ENCODE results near the gene PPP1R15B.

The PPP1R15B gene

GRCh38 chr1:204411451-204412204 is at the start of gene PPP1R15B:
TSS of gene PPP1R15B (minus strand) at chr1:204411817. CDS start at chr1:204411411, 406 bp downstream.
- DNase-seq (ENCODE audit: low read depth), result peak; percentile 99

DNA sequence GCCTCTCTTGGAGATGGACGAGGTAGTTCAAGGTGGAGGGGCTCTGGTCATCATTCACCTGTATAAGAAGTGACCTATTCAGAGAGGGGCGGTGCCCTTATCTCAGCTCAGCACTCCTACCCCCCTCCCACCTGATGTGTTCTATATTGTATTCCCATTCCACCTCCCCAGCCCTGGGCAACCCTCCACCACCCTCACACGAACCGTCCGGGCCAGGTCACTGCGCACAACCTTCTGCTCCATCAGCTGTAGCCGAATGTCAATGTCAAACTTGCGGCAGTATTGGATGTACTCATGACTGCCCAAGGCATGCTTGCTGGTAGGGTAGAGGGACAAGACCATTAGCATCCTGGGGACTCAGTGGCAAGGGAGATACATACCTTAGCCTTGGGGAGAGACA is 48.7 kb upstream of the PPP1R15B start:
- DNase-seq (ENCODE audit: low read depth), result no peak

DNA sequence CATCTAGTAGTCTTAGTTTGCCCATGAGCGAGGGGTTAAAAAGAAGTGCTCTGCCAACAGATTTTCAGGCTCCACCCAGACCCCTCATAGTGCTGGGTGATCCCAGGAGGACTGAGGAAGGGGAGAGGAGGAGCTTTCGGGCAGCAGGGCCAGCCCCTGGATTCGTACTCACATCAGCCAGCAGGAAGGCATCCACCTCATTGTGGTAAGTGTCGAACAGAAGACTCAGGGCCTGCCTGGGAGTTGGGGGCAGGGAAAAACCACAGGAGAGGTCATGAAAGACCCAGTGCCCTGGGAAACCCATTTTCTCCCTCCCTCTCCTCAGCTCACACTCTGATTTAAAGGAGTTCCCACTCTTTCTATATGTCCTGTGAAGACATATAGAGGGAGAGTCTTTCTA is 48.1 kb upstream of the PPP1R15B start:
- no peak for DNase-seq (ENCODE audit: low read depth)

GRCh38 chr1:204457666-204458065 is 46.0 kb upstream of the PPP1R15B start:
- no peak for DNase-seq (ENCODE audit: low read depth)

DNA sequence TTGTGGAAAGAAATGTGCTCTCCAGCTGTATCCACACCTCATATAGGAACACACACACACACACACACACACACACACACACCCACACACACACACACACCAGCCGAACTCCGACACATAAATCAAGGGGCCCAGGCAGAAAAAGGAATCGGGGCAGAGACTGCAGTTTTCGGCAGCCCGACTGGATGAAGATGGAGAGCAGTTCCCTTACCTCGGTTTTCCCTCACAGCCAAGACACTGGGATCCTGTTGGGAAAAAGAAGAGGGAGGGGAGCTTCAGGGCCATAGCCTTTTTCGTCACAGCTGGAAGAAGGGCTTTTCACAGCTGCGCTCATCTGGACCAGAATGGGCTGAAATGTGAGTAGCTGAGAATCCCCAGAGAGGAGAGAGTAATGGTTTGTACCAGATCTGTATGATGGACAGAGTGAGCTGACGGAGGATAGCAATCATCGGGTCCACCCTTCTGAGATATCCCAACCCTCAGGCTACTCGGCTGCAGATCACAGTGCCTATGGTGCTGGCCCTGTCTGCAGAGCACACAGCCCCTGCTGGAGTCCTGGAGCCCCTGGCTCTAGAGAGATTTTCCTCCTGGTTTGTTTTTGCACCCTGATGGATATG is 45.3 kb upstream of the PPP1R15B start:
- no peak for DNase-seq (ENCODE audit: low read depth)

GRCh38 chr1:204455831-204456145 is 44.2 kb upstream of the PPP1R15B start:
- no peak for DNase-seq (ENCODE audit: low read depth)

GRCh38 chr1:204455063-204455830 is 43.6 kb upstream of the PPP1R15B start:
- DNase-seq (ENCODE audit: low read depth), result no peak

- no peak for DNase-seq (ENCODE audit: low read depth)
Measured at GRCh38 chr1:204454476-204454875, 42.9 kb upstream of the PPP1R15B start.

DNA sequence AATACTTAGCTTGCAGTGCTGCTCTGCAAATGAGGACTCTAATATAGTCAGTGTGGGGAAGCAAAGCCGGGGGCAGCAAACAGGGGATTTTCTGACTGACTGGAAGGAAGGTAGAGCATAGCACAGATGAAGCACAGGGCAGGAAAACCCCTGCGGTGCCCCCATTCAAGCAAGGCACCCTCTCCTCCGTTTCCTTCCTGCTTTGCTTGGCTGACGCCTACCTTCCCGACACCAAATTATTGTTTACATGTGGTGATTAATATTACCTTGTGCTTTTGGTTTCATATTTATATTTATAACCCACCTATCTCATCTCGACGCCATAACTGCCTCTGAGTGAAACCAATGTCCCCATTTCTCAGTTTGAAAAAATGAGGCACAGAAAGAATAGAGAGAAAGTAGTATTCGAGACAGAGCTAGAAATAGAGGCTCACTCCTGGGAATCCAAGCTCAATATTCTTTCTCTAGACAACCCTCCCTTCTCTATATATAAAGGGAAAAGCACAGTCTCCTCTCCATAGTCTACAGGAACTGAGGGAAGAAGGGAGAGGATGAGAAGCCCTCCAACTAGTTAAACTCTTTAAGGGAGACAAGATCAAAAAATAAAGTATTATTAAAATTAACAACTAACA is 41.6 kb upstream of the PPP1R15B start:
- no peak for DNase-seq (ENCODE audit: low read depth)

DNA sequence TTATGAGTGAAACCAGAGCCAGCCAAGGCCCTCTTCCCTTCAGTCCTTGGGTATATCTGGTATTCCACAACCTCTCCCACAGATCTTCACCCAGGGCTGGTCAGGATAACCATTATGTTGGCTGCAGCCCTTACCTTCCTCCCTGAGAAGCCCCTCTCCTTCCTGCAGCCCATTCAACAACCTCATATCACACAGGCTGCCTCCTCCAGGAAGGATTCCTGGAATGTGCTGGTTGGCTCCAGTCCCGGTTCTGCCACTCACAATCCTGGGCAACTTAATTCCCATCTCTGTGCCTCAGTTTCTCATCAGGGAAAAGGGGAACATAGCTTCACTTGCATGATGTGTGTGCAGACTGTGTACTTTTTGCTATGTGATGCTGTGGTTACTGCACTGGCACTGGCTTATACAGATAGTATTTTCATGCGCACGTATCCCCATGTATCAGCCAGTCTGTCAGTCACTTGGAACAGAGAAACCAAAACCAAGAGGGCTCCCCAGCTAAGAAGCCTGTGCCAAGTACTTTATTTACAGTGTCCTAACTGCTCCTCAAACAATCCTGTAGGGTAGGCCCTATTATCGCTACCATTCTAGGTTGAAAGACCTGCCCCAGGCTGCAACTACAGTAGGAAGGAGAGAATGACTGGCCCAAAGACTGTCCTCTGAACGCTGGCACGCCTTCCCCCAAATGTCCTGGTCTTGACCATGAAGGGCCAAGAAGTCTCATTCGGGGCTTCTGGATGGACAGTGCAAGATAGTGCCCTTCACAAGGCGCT is 39.9 kb upstream of the PPP1R15B start:
- no peak for DNase-seq (ENCODE audit: low read depth)

- DNase-seq (ENCODE audit: low read depth), result no peak
Measured at GRCh38 chr1:204450461-204451257, 39.0 kb upstream of the PPP1R15B start.

DNA sequence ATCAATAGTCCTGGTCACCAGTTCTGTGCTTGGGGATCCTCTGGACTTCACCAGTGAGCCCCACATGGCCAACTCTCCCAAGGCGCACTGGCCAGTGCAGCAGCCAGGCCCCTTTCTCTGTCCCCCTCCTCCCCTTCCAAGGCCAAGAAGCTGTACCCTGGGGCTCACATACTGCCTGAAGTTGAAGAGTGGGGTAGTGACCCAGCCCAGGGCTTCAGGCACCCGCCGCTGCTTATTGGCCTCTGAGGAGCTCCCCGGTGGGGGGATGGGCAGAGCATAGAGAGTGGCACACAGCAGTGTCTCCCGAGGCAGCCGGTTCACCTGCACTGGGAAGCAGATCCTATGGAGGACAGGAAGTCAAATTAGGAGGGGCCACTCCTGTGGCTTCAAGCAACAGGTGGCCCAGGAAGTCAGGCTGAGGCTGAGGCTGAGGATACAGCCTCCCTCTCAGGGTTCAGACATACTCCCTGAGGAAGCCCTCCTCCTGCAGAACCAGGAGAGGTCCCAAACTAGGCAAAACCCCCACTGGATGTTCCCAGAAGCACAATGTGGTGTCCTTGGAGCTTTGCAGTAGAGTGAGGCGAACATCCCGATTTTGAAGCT is 38.2 kb upstream of the PPP1R15B start:
- DNase-seq (ENCODE audit: low read depth), result no peak

DNA sequence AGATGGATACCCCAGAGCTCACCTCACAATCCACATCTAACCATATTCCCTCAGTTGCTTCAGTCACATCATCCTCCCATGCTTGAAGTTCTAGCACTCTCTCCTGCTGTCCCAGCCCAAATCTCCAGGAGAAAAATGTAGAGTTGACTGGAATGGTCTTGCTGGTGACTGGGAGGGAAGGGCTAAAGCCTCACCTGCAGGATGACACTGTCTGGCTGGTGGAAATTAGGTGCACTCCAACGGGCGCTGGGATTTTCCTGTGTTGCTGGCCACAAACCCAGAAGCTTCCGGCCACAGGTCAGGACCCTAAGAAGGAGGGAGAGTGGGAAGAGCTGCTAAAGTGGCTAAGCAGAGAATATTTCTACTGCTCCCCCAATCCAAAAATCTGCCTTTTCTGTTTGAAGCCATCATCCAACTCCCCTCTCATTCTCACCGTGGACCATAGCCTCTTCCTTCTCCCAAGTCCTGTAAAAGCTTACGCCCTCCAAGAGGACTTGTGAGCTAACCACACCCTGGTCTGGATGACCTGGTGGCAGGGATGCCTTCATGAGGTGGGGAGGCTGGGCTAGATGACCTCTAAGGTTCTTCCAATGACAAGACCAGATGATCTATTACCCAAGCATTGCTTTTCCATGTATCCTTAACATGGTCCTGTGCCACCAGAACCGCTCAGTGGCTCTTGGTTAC is 37.5 kb upstream of the PPP1R15B start:
- DNase-seq (ENCODE audit: low read depth), result no peak

DNA sequence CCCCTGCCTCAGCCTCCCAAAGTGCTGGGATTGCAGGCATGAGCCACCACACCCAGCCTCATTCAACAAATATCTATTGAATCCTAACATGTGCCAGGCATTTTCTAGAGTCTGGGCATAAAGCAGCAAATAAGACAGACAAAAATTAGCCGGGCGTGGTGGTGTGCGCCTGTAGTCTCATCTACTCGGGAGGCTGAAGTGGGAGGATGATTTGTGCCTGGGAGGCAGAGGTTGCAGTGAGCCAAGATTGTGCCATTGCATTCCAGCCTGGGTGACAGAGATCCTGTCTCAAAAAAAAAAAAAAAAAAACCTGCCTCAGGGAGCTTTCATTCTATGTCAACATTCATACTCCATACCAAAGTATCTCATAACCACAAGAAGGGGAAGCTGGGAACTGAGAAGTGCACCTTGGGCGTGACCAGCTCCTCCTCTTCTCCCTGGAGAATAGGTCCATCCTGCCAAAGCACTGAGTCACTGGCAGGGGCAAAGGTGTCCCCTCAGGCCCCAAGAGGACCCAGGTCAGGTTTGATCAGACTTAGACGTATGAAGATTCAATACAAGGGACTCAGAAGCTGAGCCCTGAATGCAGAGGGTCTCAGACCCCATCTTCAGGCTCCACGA is 36.8 kb upstream of the PPP1R15B start:
- DNase-seq (ENCODE audit: low read depth), result no peak

GRCh38 chr1:204447736-204448135 is 36.1 kb upstream of the PPP1R15B start:
- DNase-seq (ENCODE audit: low read depth), result no peak

GRCh38 chr1:204447190-204447589 is 35.6 kb upstream of the PPP1R15B start:
- no peak for DNase-seq (ENCODE audit: low read depth)

GRCh38 chr1:204446413-204447111 is 34.9 kb upstream of the PPP1R15B start:
- peak; percentile 53 for DNase-seq (ENCODE audit: low read depth)

DNA sequence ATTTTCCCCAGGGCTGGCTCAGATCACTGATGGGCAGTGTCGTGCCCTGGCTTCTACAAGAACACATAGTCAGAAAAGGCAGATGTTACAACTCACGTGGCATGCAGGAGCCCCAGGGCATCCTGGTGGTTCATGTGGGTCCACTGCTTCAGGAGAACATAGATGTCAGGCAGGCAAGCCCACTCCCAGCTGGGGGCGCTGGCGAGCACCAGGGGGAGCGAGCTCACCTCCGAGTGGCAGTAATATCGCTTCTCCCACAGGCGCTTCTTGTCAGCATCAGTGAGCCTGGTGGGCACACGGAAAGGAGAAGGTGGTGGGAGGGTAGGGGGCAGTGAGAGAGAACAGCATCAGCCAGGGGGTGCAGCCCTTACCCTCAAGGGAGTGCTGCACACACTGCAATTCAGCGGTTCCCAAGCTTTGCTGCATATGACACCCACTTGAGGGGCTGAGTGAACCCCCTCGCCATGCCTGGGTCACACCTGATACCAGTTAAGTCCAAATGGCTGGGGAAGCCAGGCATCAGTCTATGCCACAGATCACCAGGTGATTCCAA is 34.3 kb upstream of the PPP1R15B start:
- peak; percentile 28 for DNase-seq (ENCODE audit: low read depth)

All from iris pigment epithelial cell (primary cell).